GM21717 (cell line): Measurements from ENCODE around the gene RNF135.
"Not testable (repeated sequence)": the region's sequence is repeated elsewhere in the genome, so short reads cannot be mapped to it uniquely, and the experiment has no call there.

ENCODE experiments used
- ATAC-seq: cut with Tn5 transposase; IDR thresholded peaks from one replicate; pipeline ENCODE4 v1.9.1; 2021; ENCODE audit warnings: mild to moderate bottlenecking, moderate library complexity; ENCODE audit not compliant: unreplicated experiment

RNF135 gene

GRCh38 chr17:30997842-30998241 lies 27.0 kb downstream of the RNF135 start:
- no peak for ATAC-seq

GRCh38 chr17:31002047-31002446 lies 31.2 kb downstream of the RNF135 start:
- ATAC-seq, result no peak

GRCh38 chr17:31003225-31003866 lies 32.5 kb downstream of the RNF135 start:
- ATAC-seq, result no peak

GRCh38 chr17:31004160-31004559 lies 33.3 kb downstream of the RNF135 start:
- ATAC-seq, result no peak

GRCh38 chr17:31007695-31008373 lies 37.0 kb downstream of the RNF135 start:
- ATAC-seq, result no peak

GRCh38 chr17:31008374-31009041 lies 37.7 kb downstream of the RNF135 start:
- no peak for ATAC-seq

- ATAC-seq, result not testable (repeated sequence)
These were observed 38.3 kb downstream of the RNF135 start for GRCh38 chr17:31009042-31009702.

- not testable (repeated sequence) for ATAC-seq
These were observed 39.2 kb downstream of the RNF135 start for GRCh38 chr17:31010014-31010413.

GRCh38 chr17:31013844-31014243 lies 43.0 kb downstream of the RNF135 start:
- ATAC-seq, result no peak

GRCh38 chr17:31015639-31016038 lies 44.8 kb downstream of the RNF135 start:
- no peak for ATAC-seq

- ATAC-seq, result no peak
These were observed 48.2 kb downstream of the RNF135 start for GRCh38 chr17:31019004-31019403.

- not testable (repeated sequence) for ATAC-seq
These were observed 52.3 kb downstream of the RNF135 start for GRCh38 chr17:31023171-31023570.

GRCh38 chr17:31031841-31032240 lies 61.0 kb downstream of the RNF135 start:
- ATAC-seq, result no peak

- not testable (repeated sequence) for ATAC-seq
These were observed 64.8 kb downstream of the RNF135 start for GRCh38 chr17:31035611-31036010.

GRCh38 chr17:31040837-31041236 lies 70.0 kb downstream of the RNF135 start:
- ATAC-seq, result not testable (repeated sequence)

- ATAC-seq, result not testable (repeated sequence)
These were observed 71.5 kb downstream of the RNF135 start for GRCh38 chr17:31042378-31042777.

- not testable (repeated sequence) for ATAC-seq
These were observed 76.1 kb downstream of the RNF135 start for GRCh38 chr17:31046856-31047425.

GRCh38 chr17:31048142-31048541 lies 77.3 kb downstream of the RNF135 start:
- ATAC-seq, result no peak

- ATAC-seq, result no peak
These were observed 77.9 kb downstream of the RNF135 start for GRCh38 chr17:31048780-31049179.
